Stimulated activated CD4-positive, alpha-beta T cell treated with anti-CD3 and anti-CD28 coated beads, TNF-alpha, amount 100 ng/mL, for 24 hours (primary cell): ENCODE results near the gene FAM53B.
A peak's percentile ranks its signal among the peaks of the same experiment; 100 is the strongest.

ENCODE experiments used
- DNase-seq, 3 experiments: peaks; one replicate each; pipeline ENCODE4 v3.0.0-alpha.2; 2020; ENCODE audit warnings: low read depth in 3 of 3

The FAM53B gene

GRCh38 chr10:124728071-124728829 lies 15.9 kb downstream of the FAM53B start:
- no peak for DNase-seq

GRCh38 chr10:124727361-124727960 lies 16.7 kb downstream of the FAM53B start:
- DNase-seq: no peak

DNA sequence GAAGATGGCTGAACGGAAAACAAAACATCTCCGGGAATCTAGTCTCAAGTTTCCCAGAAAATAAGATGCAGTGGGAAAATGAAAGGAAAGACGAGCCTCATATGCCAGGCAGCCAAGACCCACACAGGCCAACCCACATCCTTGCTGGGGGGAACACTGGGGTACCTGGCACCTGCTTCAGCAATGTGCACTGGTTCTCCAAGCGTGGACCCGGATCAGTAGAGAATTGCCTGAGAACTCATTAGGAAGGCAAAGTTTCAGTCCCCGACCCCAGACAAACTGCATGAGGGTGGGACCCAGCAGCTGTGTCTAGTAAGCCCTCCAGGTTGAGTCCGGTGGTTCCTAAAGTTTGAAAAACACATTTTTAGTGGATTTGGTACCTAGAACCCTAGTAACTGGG lies 18.4 kb downstream of the FAM53B start:
- no peak for DNase-seq

GRCh38 chr10:124725171-124725631 lies 19.0 kb downstream of the FAM53B start:
- no peak for DNase-seq

- DNase-seq: no peak
Measured at GRCh38 chr10:124724279-124725027, 19.7 kb downstream of the FAM53B start.

- DNase-seq: no peak
Measured at GRCh38 chr10:124723826-124724225, 20.4 kb downstream of the FAM53B start.

DNA sequence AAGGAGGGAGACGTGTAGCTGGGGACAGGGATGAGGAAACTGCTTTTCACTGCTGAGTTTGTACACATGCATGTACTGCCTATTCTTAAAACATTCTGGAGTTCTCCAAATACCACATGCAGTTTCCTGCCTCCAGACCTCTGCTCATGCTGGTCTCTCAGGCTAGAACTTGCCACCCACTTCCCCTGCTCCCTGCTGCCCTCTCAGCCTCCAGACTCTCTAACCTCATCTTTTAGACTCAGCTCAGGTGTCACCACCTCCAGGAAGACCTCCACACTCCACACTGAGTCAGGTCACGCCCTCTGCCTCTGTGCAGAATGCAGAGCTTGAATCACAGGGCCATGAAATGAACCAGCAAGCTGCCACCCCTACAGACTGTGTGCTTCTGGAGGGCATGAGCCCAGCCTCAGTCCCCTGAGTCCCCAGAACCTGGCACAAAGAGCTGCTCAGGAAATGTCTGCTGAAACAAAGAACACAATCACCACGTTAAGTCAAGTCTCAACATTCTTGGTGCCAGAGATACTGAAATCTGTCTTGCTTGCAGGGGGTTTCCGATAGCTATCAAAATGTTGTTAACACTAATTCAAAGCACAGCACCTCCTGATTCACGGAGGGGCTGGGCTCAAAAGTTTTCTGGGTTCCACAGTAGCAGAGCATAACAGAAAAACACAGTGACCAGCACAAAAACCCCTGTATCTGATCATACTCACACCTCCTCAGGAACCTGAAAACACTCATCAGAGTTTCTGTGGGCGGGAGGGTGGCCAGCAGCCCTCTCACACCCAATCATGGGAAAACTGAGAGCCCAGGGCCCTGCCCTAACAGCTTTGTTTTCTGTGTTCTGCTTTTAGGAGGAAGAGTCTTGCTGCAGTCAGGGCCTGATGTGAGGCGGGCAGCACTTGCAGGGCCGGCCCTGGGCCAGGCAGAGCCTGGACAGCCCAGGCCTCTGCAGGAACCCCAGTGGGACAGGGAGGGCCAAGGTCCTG lies 21.1 kb downstream of the FAM53B start:
- peak in 2 of 3 experiments; percentile 47 to 60 for DNase-seq

- DNase-seq: no peak
Measured at GRCh38 chr10:124721330-124722045, 22.7 kb downstream of the FAM53B start.

DNA sequence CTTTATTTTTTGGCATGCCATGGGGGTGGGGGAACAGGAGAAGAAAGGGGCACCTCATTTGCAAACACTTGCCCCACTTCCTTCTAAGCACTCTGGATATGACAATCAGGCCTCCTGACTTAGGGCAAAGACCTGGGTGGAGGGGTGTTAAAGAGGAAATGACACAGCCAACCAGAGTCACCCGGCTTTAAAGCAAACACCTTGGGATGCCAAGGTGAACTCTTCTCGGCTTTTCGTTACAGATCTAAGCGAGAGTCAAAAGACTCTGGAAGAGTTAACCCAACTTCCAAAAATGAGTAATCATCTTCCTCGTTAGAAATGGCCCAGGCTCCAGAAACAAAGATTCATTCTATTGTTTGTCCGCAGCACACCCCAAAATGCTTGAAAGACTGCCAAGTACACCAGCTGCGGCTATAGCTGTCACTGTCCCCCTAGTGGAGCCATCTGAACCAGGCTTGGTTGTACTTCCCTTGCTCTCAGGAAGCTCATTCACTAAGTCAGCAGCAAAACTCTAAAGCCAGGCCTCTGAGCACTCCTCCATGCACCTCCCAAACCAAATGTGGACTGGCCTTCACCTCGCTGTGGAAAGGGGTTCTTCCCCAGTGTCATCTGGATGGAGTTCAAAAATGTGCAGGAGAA lies 24.8 kb downstream of the FAM53B start:
- peak in 1 of 3 experiments; percentile 48 for DNase-seq

- peak; percentile 58 to 72 (median 65) for DNase-seq
Measured at GRCh38 chr10:124717911-124718741, 26.1 kb downstream of the FAM53B start.

- DNase-seq: no peak
Measured at GRCh38 chr10:124717041-124717757, 27.0 kb downstream of the FAM53B start.

GRCh38 chr10:124716369-124716768 lies 27.8 kb downstream of the FAM53B start:
- no peak for DNase-seq

GRCh38 chr10:124715439-124715838 lies 28.7 kb downstream of the FAM53B start:
- no peak for DNase-seq

DNA sequence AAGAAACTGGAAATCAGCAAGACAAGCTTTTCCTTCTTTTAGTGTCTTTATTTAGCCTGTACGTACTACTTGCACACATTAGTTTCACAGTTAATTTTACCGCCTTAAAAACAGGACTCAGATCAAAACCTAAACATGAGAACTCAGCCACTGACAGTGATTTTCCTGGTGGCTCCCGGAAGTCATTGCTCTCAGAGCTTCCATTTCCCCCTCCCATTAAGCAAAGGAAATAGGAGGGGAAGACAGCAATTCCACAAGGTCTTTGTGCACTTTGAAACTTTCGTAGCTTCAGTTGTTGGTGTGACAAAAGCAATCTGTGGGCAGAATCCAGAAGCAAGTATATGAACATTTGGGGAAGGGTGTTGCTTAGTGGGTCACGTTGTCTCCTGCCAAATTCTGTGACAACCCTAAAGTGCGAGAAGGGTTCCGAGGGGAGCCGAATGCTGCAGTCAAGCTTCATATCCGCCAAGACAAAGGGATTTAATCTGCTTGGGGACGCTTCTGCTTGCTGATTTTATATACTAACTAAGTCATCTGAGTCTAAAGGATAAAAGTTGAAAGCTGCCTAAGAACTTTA lies 30.4 kb downstream of the FAM53B start:
- no peak for DNase-seq

GRCh38 chr10:124712704-124713407 lies 31.3 kb downstream of the FAM53B start:
- no peak for DNase-seq

DNA sequence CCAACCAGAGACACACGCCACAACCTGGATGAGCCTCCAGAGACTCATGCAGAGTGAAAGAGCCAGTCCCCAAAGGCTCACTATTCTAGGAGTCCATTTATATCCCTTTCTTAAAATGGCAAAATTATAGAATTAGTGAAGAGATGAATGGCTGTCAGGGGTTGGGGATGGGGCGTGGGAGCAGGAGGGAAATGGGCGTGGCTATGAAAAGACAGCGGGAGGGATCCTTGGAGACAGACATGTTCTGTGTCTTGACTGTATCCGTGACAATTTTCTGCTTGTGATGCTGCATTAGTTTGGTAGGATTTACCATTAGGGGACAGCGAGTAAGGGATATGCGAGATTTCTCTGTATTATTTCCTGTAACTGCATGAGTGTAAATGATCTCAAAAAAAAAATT lies 33.0 kb downstream of the FAM53B start:
- no peak for DNase-seq

GRCh38 chr10:124710266-124710881 lies 33.8 kb downstream of the FAM53B start:
- no peak for DNase-seq
